Measurements from ENCODE around the gene PEAK1. TPM values are rescaled to one million over a fixed set of nuclear protein-coding genes. Genes with fewer than 3 reads are reported as not detected.

The PEAK1 gene
- total and polyA plus RNA-seq, 2 experiments from 2014 or later, result 7.8 to 34.1 TPM

- Histone ChIP-seq H3K27me3 (ENCODE audit: insufficient read depth) (no peaks in the 10 kb centered on the region), H4K20me1 (replicated peaks; ENCODE audit: insufficient read depth) (no peaks in the 10 kb centered on the region), H3K9me2 (ENCODE audit: insufficient read depth) (no peaks in the 10 kb centered on the region), H3K27ac (ENCODE audit: low read depth) (no peak overlapping the region), H2AFZ (no peak overlapping the region), H3K79me2 (replicated peaks; ENCODE audit: insufficient read depth) (no peaks in the 10 kb centered on the region), H3K4me1 (ENCODE audit: insufficient read depth) (no peaks in the 10 kb centered on the region), H3F3A (replicated peaks; ENCODE audit: low read depth) (no peaks in the 10 kb centered on the region), H3K4me3 (no peak overlapping the region), H3K4me2 (no peak overlapping the region), H3K36me3 (ENCODE audit: insufficient read depth) (no peaks in the 10 kb centered on the region)
- Mint-ChIP-seq H3K27me3 (ENCODE audit: insufficient read depth, low read depth, poor library complexity) (peaks cover 10% of the 10 kb centered on the region), H3K36me3 (ENCODE audit: low read depth) (no peaks in the 10 kb centered on the region; the same call in 2 of the 3 replicates), H3K27ac (no peak overlapping the region), H3K4me1 (peaks cover 7% of the 10 kb centered on the region), H3K9me3 (no peaks in the 10 kb centered on the region), H3K4me3 (no peak overlapping the region)
- TF ChIP-seq EZH2phosphoT487 (IDR thresholded peaks at IDR 0.05; ENCODE audit: unreplicated experiment) (no peak), ZNF462 (CRISPR knock-in tag; IDR thresholded peaks at IDR 0.05) (no peak), STAT1 (IDR thresholded peaks at IDR 0.05; ENCODE audit: unreplicated experiment) (no peak), ZNF114 (CRISPR knock-in tag; IDR thresholded peaks at IDR 0.05) (no peak), CREB1 (CRISPR knock-in tag; IDR thresholded peaks at IDR 0.05; ENCODE audit: low read depth) (no peak), EZH2 (IDR thresholded peaks at IDR 0.05; ENCODE audit: low read depth, unreplicated experiment) (no peak)
- TF ChIP-seq, protein P1, sequence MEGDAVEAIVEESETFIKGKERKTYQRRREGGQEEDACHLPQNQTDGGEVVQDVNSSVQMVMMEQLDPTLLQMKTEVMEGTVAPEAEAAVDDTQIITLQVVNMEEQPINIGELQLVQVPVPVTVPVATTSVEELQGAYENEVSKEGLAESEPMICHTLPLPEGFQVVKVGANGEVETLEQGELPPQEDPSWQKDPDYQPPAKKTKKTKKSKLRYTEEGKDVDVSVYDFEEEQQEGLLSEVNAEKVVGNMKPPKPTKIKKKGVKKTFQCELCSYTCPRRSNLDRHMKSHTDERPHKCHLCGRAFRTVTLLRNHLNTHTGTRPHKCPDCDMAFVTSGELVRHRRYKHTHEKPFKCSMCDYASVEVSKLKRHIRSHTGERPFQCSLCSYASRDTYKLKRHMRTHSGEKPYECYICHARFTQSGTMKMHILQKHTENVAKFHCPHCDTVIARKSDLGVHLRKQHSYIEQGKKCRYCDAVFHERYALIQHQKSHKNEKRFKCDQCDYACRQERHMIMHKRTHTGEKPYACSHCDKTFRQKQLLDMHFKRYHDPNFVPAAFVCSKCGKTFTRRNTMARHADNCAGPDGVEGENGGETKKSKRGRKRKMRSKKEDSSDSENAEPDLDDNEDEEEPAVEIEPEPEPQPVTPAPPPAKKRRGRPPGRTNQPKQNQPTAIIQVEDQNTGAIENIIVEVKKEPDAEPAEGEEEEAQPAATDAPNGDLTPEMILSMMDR (conservative IDR thresholded peaks at IDR 0.05; ENCODE audit: low read depth in 2 of 2), result no peak
- DNase-seq (ENCODE audit: low spot score) (no peak), ATAC-seq (no peak)
Measured at GRCh38 chr15:77096138-77096537, 323.8 kb downstream of the PEAK1 start.
